ENCODE data around the gene ALG9. TPM values are rescaled to one million over a fixed set of nuclear protein-coding genes. Genes with fewer than 3 reads are reported as not detected.

The ALG9 gene
- total and polyA plus RNA-seq, 2 of the 4 experiments (the other 2 are of a cell fraction): 20.7 to 35.7 TPM

- no peak overlapping the region for H3K14ac ChIP-seq (replicated peaks; ENCODE audit: low read depth, low read length)
Observed at GRCh38 chr11:111835665-111836064, 35.7 kb downstream of the ALG9 start.

More at GRCh38 chr11:111835665-111836064, 35.7 kb downstream of the ALG9 start:
- H4K5ac ChIP-seq (ENCODE audit: low read depth, low read length): no peak overlapping the region
- no peak overlapping the region for H4K91ac ChIP-seq (ENCODE audit: insufficient read depth, low read depth, low read length)
- no peak overlapping the region for H2AK9ac ChIP-seq (replicated peaks; ENCODE audit: low read depth, low read length, poor library complexity)
- dilution Hi-C loops (cut with HindIII; ENCODE audit: low sequenced_read_pairs, unreplicated experiment): no loop called here
- no peak overlapping the region for H2BK120ac ChIP-seq (ENCODE audit: low read depth, low read length)
- intact Hi-C loops (cut with micrococcal nuclease): no loop called here
- ATAC-seq (ENCODE audit: low read depth) (no peak), DNase-seq (no peak)
- in situ Hi-C loops (cut with MboI; ENCODE audit: low sequenced_read_pairs): no loop called here
- H4K20me1 ChIP-seq (ENCODE audit: insufficient read depth, low read length): no peaks in the 10 kb centered on the region
- no peak overlapping the region for H3K4ac ChIP-seq (ENCODE audit: low read depth, low read length)
- no peaks in the 10 kb centered on the region for H3K27me3 ChIP-seq (ENCODE audit: control insufficient read depth, insufficient read depth, low read length)
- H3K4me3 ChIP-seq (ENCODE audit: insufficient read depth, low read depth, low read length): no peak overlapping the region
- H2BK5ac ChIP-seq (ENCODE audit: low read depth, low read length, poor library complexity, severe bottlenecking): no peak overlapping the region
- no peaks in the 10 kb centered on the region for H3K9me3 ChIP-seq (ENCODE audit: control insufficient read depth, insufficient read depth, low read length)
- no peak overlapping the region for H3K56ac ChIP-seq (ENCODE audit: extremely low read depth, insufficient read depth, low read length)
- H3K27ac ChIP-seq (ENCODE audit: insufficient read depth, low read length): no peak overlapping the region
- no peak overlapping the region for H3K23ac ChIP-seq (ENCODE audit: low read depth, low read length)
- no peak overlapping the region for H2AFZ ChIP-seq (replicated peaks; ENCODE audit: low read length, poor library complexity)
- no peak overlapping the region for H3K9ac ChIP-seq (ENCODE audit: low read depth, low read length)
- CTCF ChIA-PET: no interaction called here
- H2BK15ac ChIP-seq (ENCODE audit: low read depth, low read length): no peak overlapping the region
- no CpG with 5 or more reads among the region's 7 CpGs for WGBS, 2 experiments (ENCODE audit: extremely low coverage in 2 of 2, insufficient read length in 1 of 2)
- no peak overlapping the region for H3K4me2 ChIP-seq (ENCODE audit: low read depth, low read length)
- H2BK20ac ChIP-seq (ENCODE audit: low read depth, low read length): no peak overlapping the region
- no peak overlapping the region for H4K8ac ChIP-seq (ENCODE audit: low read depth in 2 of 2, low read length in 2 of 2)
- no peaks in the 10 kb centered on the region for H3K79me1 ChIP-seq (ENCODE audit: low read depth in 1 of 2, low read length in 2 of 2)
- BruUV-seq (replicated peaks): no TSS peak
- peaks cover 4% of the 10 kb centered on the region; the same call in 1 of the 2 replicates for H3K4me1 ChIP-seq (ENCODE audit: control insufficient read depth, insufficient read depth, low read length)
- peaks cover 11% of the 10 kb centered on the region for H3K36me3 ChIP-seq (ENCODE audit: control insufficient read depth, insufficient read depth, low read length)
- TF ChIP-seq CHD1 (IDR thresholded peaks at IDR 0.05; ENCODE audit: low read depth, low read length) (no peak), SMC3 (IDR thresholded peaks at IDR 0.05; ENCODE audit: low read depth, low read length) (no peak), NFE2L2 (IDR thresholded peaks at IDR 0.05; ENCODE audit: low read depth, low read length) (no peak), CEBPB (IDR thresholded peaks at IDR 0.05; ENCODE audit: low read depth, low read length) (no peak), FOS (IDR thresholded peaks at IDR 0.05; ENCODE audit: low read depth, low read length) (no peak), POLR2A (IDR thresholded peaks at IDR 0.05; ENCODE audit: low read depth, low read length) (no peak), USF2 (IDR thresholded peaks at IDR 0.05; ENCODE audit: low read depth, low read length) (no peak), ELK1 (IDR thresholded peaks at IDR 0.05; ENCODE audit: borderline replicate concordance, low read depth, low read length) (no peak), RFX5 (IDR thresholded peaks at IDR 0.05; ENCODE audit: low read depth, low read length) (no peak), MXI1 (IDR thresholded peaks at IDR 0.05; ENCODE audit: borderline replicate concordance, low read depth, low read length) (no peak), CTCF (conservative IDR thresholded peaks at IDR 0.05; ENCODE audit: low read depth, low read length) (no peak)
- no peak overlapping the region for H3K18ac ChIP-seq (ENCODE audit: low read depth, low read length)
- no peaks in the 10 kb centered on the region for H3K9me1 ChIP-seq (ENCODE audit: insufficient read depth, low read length)
- H2AK5ac ChIP-seq (ENCODE audit: low read depth, low read length): no peak overlapping the region
- POLR2A ChIA-PET (ENCODE audit: unreplicated experiment): no interaction called here
